Measurements from ENCODE around the gene MYNN.

DNA sequence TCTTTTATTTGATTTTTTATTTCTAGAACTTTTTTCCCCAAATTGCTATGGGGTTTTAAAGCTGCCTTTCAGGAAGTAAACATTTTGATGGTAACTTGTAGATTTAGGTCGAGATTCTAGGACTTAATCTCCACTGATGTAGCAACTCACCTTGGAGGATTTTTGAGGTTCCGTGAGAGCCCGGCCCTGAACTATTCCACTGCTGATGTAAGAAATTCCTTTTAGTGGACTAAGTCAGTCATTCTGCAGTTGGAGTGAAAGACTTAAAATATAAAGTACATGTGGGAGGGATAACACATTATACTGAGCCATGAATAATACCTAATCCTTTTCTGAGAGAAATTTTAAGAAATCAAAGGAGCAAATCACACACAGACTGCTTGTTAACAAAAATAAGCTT, 52.1 kb downstream of the MYNN start:
- TF ChIP-seq JUND (IDR thresholded peaks at IDR 0.05) (no peak), EGR1 (IDR thresholded peaks at IDR 0.05; ENCODE audit: low read depth) (no peak)
- TF ChIP-seq, protein P1, sequence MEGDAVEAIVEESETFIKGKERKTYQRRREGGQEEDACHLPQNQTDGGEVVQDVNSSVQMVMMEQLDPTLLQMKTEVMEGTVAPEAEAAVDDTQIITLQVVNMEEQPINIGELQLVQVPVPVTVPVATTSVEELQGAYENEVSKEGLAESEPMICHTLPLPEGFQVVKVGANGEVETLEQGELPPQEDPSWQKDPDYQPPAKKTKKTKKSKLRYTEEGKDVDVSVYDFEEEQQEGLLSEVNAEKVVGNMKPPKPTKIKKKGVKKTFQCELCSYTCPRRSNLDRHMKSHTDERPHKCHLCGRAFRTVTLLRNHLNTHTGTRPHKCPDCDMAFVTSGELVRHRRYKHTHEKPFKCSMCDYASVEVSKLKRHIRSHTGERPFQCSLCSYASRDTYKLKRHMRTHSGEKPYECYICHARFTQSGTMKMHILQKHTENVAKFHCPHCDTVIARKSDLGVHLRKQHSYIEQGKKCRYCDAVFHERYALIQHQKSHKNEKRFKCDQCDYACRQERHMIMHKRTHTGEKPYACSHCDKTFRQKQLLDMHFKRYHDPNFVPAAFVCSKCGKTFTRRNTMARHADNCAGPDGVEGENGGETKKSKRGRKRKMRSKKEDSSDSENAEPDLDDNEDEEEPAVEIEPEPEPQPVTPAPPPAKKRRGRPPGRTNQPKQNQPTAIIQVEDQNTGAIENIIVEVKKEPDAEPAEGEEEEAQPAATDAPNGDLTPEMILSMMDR (IDR thresholded peaks at IDR 0.05 in 2 of 3, conservative IDR thresholded peaks at IDR 0.05 in 1 of 3; ENCODE audit: borderline replicate concordance in 1 of 3, insufficient read depth in 1 of 3, low read depth in 2 of 3, low read length in 2 of 3) = no peak
- TF ChIP-seq, protein P2, sequence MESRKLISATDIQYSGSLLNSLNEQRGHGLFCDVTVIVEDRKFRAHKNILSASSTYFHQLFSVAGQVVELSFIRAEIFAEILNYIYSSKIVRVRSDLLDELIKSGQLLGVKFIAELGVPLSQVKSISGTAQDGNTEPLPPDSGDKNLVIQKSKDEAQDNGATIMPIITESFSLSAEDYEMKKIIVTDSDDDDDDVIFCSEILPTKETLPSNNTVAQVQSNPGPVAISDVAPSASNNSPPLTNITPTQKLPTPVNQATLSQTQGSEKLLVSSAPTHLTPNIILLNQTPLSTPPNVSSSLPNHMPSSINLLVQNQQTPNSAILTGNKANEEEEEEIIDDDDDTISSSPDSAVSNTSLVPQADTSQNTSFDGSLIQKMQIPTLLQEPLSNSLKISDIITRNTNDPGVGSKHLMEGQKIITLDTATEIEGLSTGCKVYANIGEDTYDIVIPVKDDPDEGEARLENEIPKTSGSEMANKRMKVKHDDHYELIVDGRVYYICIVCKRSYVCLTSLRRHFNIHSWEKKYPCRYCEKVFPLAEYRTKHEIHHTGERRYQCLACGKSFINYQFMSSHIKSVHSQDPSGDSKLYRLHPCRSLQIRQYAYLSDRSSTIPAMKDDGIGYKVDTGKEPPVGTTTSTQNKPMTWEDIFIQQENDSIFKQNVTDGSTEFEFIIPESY (IDR thresholded peaks at IDR 0.05; ENCODE audit: extremely low read depth, insufficient replicate concordance, low read length) = no peak
- TF ChIP-seq, protein P3, sequence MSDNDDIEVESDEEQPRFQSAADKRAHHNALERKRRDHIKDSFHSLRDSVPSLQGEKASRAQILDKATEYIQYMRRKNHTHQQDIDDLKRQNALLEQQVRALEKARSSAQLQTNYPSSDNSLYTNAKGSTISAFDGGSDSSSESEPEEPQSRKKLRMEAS (IDR thresholded peaks at IDR 0.05) = no peak
